ENCODE results near the gene M1AP. TPM values are rescaled to one million over a fixed set of nuclear protein-coding genes. Genes with fewer than 3 reads are reported as not detected.

The M1AP gene
- total and polyA plus RNA-seq, 9 of the 15 experiments (the other 6 are each of a cell fraction or from before 2014, with no cell fraction given): 0.06 to 0.33 (median 0.11) TPM; not detected in 4

DNA sequence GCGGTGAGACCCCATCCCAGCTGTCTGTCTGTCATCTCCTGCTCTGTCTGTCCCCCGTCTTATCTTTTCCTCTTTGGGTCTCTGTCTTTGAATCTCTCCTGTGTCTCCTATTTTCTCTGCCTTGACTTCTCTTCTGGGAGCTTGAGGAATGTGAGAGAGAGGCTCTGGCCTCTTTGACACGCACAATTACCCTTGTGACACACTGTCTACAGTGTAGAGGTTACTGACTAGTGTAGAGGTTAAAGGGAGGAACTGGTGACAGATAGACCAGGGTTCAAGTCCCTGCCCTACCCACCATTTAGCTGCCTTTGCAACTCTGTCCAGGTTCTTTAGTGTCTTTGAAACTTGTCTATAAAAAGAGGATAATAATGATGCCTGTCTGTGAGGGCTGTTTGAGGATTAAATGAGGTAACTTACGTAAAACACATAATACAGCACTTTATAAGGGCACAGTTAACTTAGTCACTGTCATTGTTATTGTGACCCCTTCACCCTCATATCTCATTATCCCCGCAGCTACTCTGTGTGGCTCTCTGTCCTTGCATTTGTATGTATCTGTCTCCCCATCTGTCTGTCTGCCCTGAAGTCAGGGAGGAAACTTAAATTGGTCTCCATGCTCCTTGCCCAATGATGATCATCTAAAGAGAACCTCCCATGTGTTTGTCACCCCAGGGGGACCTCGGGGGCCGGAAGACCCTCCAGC, 25.8 kb upstream of the M1AP start (continued):
- TF ChIP-seq SOX6 (IDR thresholded peaks at IDR 0.05) (no peak), ZNF175 (CRISPR knock-in tag; IDR thresholded peaks at IDR 0.05; ENCODE audit: low read depth) (no peak), NR2C1 (IDR thresholded peaks at IDR 0.05) (no peak), NR2C1 (tag; IDR thresholded peaks at IDR 0.05) (peak; percentile 58; the same call in 1 of the 2 replicates), GABPB1 (CRISPR knock-in tag; IDR thresholded peaks at IDR 0.05) (no peak), FOXP1 (CRISPR knock-in tag; IDR thresholded peaks at IDR 0.05) (no peak), SAFB (IDR thresholded peaks at IDR 0.05; ENCODE audit: borderline replicate concordance, low read depth, low read length) (no peak), RUNX1 (IDR thresholded peaks at IDR 0.05; ENCODE audit: low read depth) (no peak), LARP7 (IDR thresholded peaks at IDR 0.05) (no peak), SREBF1 (IDR thresholded peaks at IDR 0.05; ENCODE audit: borderline replicate concordance, low read depth, low read length) (no peak), PHF21A (IDR thresholded peaks at IDR 0.05; ENCODE audit: borderline replicate concordance, low read depth) (no peak), ZBTB8A (IDR thresholded peaks at IDR 0.05; ENCODE audit: partially characterized antibody) (no peak), GMEB1 (CRISPR knock-in tag; IDR thresholded peaks at IDR 0.05) (no peak)
